Endothelial cell of umbilical vein (primary cell): ENCODE data around the gene SLCO2B1.

Source experiments
- EZH2 ChIP-seq: IDR thresholded peaks from 2 replicates; pipeline ENCODE4 v1.6.1; 2012; ENCODE audit warnings: borderline replicate concordance, low read depth, mild to moderate bottlenecking, moderate library complexity, low read length, inconsistent platforms; ENCODE audit not compliant: severe bottlenecking
- FOS ChIP-seq: IDR thresholded peaks from 2 replicates; pipeline ENCODE4 v1.6.1; 2011; ENCODE audit warnings: mild to moderate bottlenecking, low read length, moderate library complexity, borderline replicate concordance; ENCODE audit not compliant: insufficient read depth
- POLR2A ChIP-seq: IDR thresholded peaks from 2 replicates; pipeline ENCODE4 v1.6.1; 2012; ENCODE audit warnings: low read depth, mild to moderate bottlenecking, control low read depth, low read length
- POLR2AphosphoS5 ChIP-seq: IDR thresholded peaks from 2 replicates; pipeline ENCODE4 v1.6.1; 2012; ENCODE audit warnings: low read depth, mild to moderate bottlenecking, control low read depth, low read length, moderate library complexity; ENCODE audit not compliant: insufficient read depth
- TF ChIP-seq, protein P1 (sequence below), 2 donors: IDR thresholded peaks; 1 replicate in 1 of 2; 2 replicates in 1 of 2; pipeline ENCODE4 v1.5.1; 2011; ENCODE audit warnings: low read length in 2 of 2, mild to moderate bottlenecking in 2 of 2, moderate library complexity in 2 of 2, control low read depth in 1 of 2, inconsistent platforms in 1 of 2, low read depth in 1 of 2; ENCODE audit not compliant: insufficient read depth in 1 of 2; ENCODE audit errors: extremely low read depth in 1 of 2

- TF ChIP-seq EZH2 (no peak), POLR2A (no peak), FOS (no peak), POLR2AphosphoS5 (no peak)
- TF ChIP-seq, protein P1, sequence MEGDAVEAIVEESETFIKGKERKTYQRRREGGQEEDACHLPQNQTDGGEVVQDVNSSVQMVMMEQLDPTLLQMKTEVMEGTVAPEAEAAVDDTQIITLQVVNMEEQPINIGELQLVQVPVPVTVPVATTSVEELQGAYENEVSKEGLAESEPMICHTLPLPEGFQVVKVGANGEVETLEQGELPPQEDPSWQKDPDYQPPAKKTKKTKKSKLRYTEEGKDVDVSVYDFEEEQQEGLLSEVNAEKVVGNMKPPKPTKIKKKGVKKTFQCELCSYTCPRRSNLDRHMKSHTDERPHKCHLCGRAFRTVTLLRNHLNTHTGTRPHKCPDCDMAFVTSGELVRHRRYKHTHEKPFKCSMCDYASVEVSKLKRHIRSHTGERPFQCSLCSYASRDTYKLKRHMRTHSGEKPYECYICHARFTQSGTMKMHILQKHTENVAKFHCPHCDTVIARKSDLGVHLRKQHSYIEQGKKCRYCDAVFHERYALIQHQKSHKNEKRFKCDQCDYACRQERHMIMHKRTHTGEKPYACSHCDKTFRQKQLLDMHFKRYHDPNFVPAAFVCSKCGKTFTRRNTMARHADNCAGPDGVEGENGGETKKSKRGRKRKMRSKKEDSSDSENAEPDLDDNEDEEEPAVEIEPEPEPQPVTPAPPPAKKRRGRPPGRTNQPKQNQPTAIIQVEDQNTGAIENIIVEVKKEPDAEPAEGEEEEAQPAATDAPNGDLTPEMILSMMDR (IDR thresholded peaks at IDR 0.05; ENCODE audit: extremely low read depth in 1 of 2, insufficient read depth in 1 of 2, low read depth in 1 of 2, low read length in 2 of 2): no peak
Measured at GRCh38 chr11:75198278-75198973, 47.5 kb downstream of the SLCO2B1 start.
